Measurements from ENCODE around the gene TRIM8.

- TF ChIP-seq CTCF (IDR thresholded peaks at IDR 0.05; ENCODE audit: borderline replicate concordance, extremely low read depth, low read length, poor library complexity, severe bottlenecking): no peak
- TF ChIP-seq EZH2 (IDR thresholded peaks at IDR 0.05; ENCODE audit: borderline replicate concordance, low read depth, low read length, severe bottlenecking): no peak
Observed at GRCh38 chr10:102651455-102652169, 7.3 kb downstream of the TRIM8 start.

Data from DND-41 (cell line).